ENCODE measurements around the gene UPP2. TPM values are rescaled to one million over a fixed set of nuclear protein-coding genes. Genes with fewer than 3 reads are reported as not detected.

The UPP2 gene
- polyA plus RNA-seq, 1 donor from 2014 or later: 0.12 TPM

- H3K9ac ChIP-seq (ENCODE audit: low read length): no peak overlapping the region
- H3K4me2 ChIP-seq (ENCODE audit: low read length): no peak overlapping the region
- H3K27ac ChIP-seq (ENCODE audit: low read length): no peak overlapping the region
- TF ChIP-seq TAF1 (IDR thresholded peaks at IDR 0.05; ENCODE audit: low read depth): no peak
- TF ChIP-seq REST (IDR thresholded peaks at IDR 0.05; ENCODE audit: borderline replicate concordance): no peak
- no peak for TF ChIP-seq MXI1 (conservative IDR thresholded peaks at IDR 0.05; ENCODE audit: poor library complexity, severe bottlenecking)
- no peak for TF ChIP-seq POLR2AphosphoS5 (IDR thresholded peaks at IDR 0.05)
- TF ChIP-seq CTCF (IDR thresholded peaks at IDR 0.05; ENCODE audit: poor library complexity, severe bottlenecking): no peak
- TF ChIP-seq SMC3 (conservative IDR thresholded peaks at IDR 0.05; ENCODE audit: poor library complexity): no peak
- TF ChIP-seq EP300 (conservative IDR thresholded peaks at IDR 0.05; ENCODE audit: poor library complexity, severe bottlenecking): no peak
- TF ChIP-seq RAD21 (conservative IDR thresholded peaks at IDR 0.05): no peak
- TF ChIP-seq EZH2 (IDR thresholded peaks at IDR 0.05; ENCODE audit: borderline replicate concordance, insufficient read depth, low read length, poor library complexity, severe bottlenecking): no peak
- no peaks in the 10 kb centered on the region for H3K9me3 ChIP-seq (ENCODE audit: low read length)
- H3K4me3 ChIP-seq (ENCODE audit: low read length): no peak overlapping the region
- H3K79me2 ChIP-seq (replicated peaks; ENCODE audit: insufficient read depth, low read length): no peaks in the 10 kb centered on the region
- no peak overlapping the region for H2AFZ ChIP-seq (ENCODE audit: low read depth, low read length)
- no peaks in the 10 kb centered on the region for H4K20me1 ChIP-seq (ENCODE audit: insufficient read depth)
- H3F3A ChIP-seq (ENCODE audit: insufficient read depth, low read length, poor library complexity, severe bottlenecking): no peaks in the 10 kb centered on the region
- H3K27me3 ChIP-seq (ENCODE audit: insufficient read depth, low read depth, low read length): no peaks in the 10 kb centered on the region
- no peaks in the 10 kb centered on the region for H3K36me3 ChIP-seq (ENCODE audit: insufficient read depth, low read length)
- H3K9me2 ChIP-seq (ENCODE audit: insufficient read depth, low read length): no peaks in the 10 kb centered on the region
Measured at GRCh38 chr2:158066046-158066713, 35.5 kb upstream of the UPP2 start.

- Histone ChIP-seq H4K20me1 (ENCODE audit: insufficient read depth) (no peaks in the 10 kb centered on the region), H3K4me2 (ENCODE audit: low read length) (no peak overlapping the region), H3K36me3 (ENCODE audit: insufficient read depth, low read length) (no peaks in the 10 kb centered on the region), H3K9me3 (ENCODE audit: low read length) (no peaks in the 10 kb centered on the region), H3K79me2 (replicated peaks; ENCODE audit: insufficient read depth, low read length) (no peaks in the 10 kb centered on the region), H3K9me2 (ENCODE audit: insufficient read depth, low read length) (no peaks in the 10 kb centered on the region), H3K9ac (ENCODE audit: low read length) (no peak overlapping the region), H3K27me3 (ENCODE audit: insufficient read depth, low read depth, low read length) (no peaks in the 10 kb centered on the region), H3K27ac (ENCODE audit: low read length) (no peak overlapping the region), H3K4me3 (ENCODE audit: low read length) (no peak overlapping the region), H2AFZ (ENCODE audit: low read depth, low read length) (no peak overlapping the region), H3F3A (ENCODE audit: insufficient read depth, low read length, poor library complexity, severe bottlenecking) (no peaks in the 10 kb centered on the region)
- no peak for TF ChIP-seq CTCF (IDR thresholded peaks at IDR 0.05; ENCODE audit: poor library complexity, severe bottlenecking)
- TF ChIP-seq EP300 (conservative IDR thresholded peaks at IDR 0.05; ENCODE audit: poor library complexity, severe bottlenecking): no peak
- TF ChIP-seq RAD21 (conservative IDR thresholded peaks at IDR 0.05): no peak
- TF ChIP-seq REST (IDR thresholded peaks at IDR 0.05; ENCODE audit: borderline replicate concordance): no peak
- no peak for TF ChIP-seq EZH2 (IDR thresholded peaks at IDR 0.05; ENCODE audit: borderline replicate concordance, insufficient read depth, low read length, poor library complexity, severe bottlenecking)
- no peak for TF ChIP-seq MXI1 (conservative IDR thresholded peaks at IDR 0.05; ENCODE audit: poor library complexity, severe bottlenecking)
- no peak for TF ChIP-seq POLR2AphosphoS5 (IDR thresholded peaks at IDR 0.05)
Measured at GRCh38 chr2:158071018-158071417, 30.7 kb upstream of the UPP2 start.
